Cardiac fibroblast (primary cell): Measurements from ENCODE around the gene GLS.

Experiments
- DNase-seq, 2 donors: peaks; one replicate each; pipeline versions ENCODE4 v3.0.0 to v3.0.0-alpha.2; 2010; ENCODE audit warnings: low read depth in 2 of 2
- H3K4me3 ChIP-seq, 2 donors: replicated peaks in 1 of 2; 1 replicate in 1 of 2; 2 replicates in 1 of 2; pipeline ENCODE4 v1.5.1; 2011; ENCODE audit warnings: low read depth in 2 of 2, low read length in 2 of 2, mild to moderate bottlenecking in 2 of 2, moderate library complexity in 1 of 2
- TF ChIP-seq, protein P1 (sequence below): IDR thresholded peaks from one replicate; pipeline ENCODE4 v1.5.1; 2011; ENCODE audit warnings: low read depth, mild to moderate bottlenecking, low read length, inconsistent platforms

The GLS gene

DNA sequence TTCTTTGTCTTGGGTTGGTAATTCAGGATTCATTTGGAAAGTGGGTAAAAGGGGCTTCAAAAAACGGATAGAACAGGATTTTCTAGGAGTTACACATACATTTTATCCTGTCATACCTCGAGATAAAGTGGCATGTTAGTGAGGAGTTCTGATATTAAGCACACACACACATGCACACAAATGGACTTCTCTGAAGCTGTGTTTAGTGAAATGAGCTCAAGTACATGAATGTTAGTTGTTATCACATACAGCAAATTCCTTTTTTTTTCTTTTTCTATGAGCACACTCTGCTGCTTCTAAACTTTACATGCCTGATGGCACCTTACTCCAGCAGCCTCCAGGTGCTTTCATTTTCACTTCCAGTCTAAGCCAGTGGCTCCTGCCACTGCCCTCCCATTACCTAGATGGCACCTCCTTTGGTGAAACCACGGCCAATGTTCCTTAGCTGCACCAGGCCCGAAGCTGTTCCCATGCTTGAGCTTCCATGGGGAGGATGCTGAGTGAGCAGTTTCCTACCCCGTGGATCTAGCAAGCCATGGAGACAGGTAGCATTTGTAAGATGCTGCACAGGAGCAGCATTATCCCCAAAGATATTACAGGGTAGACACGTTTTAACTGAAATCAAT is 83.7 kb downstream of the GLS start:
- no peak for DNase-seq
- TF ChIP-seq, protein P1, sequence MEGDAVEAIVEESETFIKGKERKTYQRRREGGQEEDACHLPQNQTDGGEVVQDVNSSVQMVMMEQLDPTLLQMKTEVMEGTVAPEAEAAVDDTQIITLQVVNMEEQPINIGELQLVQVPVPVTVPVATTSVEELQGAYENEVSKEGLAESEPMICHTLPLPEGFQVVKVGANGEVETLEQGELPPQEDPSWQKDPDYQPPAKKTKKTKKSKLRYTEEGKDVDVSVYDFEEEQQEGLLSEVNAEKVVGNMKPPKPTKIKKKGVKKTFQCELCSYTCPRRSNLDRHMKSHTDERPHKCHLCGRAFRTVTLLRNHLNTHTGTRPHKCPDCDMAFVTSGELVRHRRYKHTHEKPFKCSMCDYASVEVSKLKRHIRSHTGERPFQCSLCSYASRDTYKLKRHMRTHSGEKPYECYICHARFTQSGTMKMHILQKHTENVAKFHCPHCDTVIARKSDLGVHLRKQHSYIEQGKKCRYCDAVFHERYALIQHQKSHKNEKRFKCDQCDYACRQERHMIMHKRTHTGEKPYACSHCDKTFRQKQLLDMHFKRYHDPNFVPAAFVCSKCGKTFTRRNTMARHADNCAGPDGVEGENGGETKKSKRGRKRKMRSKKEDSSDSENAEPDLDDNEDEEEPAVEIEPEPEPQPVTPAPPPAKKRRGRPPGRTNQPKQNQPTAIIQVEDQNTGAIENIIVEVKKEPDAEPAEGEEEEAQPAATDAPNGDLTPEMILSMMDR = no peak
- H3K4me3 ChIP-seq = no peak overlapping the region

DNA sequence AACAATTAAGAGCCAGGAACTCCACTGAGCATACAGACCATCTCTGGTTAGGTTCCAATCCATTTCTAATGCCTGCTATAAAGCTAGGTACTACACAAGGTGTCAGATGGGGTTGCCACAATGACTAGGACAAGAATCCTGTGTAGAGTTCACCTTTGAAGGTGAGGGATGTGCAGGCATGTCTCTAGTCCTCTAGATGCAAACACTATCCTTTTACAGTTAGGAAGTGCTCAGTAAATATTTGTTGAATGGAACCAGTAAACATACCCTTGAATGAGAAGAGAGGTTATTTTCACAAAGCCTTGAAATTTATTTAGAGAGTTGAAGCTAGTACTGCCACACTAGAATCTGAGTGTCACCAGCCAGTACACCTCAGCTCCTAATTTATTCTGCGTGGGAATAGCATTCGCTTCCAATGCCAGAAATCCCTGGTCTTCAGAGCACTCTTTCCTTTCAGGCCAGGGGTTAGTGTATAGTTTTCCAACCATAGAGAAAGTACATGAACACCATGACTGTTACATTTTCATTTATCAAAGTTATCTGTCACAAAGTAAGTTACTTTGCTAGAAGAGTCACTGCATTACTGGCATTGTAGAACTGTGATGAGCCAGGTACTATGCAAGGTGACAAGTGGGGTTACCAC is 85.1 kb downstream of the GLS start:
- TF ChIP-seq, protein P1 = no peak
- DNase-seq = no peak
- H3K4me3 ChIP-seq = no peak overlapping the region

DNA sequence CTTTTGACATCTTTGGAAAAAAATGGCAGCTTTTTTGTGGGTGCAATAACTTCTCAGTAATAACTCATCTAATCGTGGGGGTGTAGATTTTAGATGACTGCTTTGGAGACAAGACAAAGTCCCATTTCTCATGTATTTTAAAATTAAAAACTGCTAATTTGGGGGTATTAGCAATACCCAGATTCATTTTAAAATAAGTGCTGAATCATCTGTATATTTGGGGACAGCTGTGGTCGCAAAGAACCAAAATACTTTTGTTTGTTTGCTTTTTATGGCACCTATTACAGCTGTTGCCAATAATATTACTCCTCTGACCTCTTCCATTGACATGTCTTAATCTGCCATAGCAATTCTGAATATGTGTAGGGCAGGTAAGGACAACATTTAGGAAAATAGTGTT is 87.9 kb downstream of the GLS start:
- TF ChIP-seq, protein P1 = no peak
- DNase-seq = no peak
- H3K4me3 ChIP-seq = no peak overlapping the region

DNA sequence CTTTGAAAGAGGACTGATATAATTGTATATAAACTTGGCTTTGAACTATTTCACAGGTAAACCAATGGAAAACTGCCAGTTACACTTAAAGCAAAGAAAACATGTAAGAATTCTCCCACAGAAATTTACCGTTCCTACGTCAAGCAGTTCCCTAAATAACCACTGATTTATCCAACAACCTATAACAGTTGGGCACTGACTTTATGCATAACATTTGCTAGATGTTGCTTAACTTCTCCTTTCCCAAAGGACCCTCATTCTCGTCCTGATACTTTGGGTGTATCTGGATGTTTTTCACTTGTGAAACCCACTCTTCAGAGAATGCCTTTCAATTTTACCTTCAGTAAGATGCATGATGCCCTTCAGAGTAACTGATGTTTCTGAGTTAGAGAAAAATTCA is 89.5 kb downstream of the GLS start:
- H3K4me3 ChIP-seq = no peak overlapping the region
- DNase-seq = no peak
- TF ChIP-seq, protein P1 = no peak

DNA sequence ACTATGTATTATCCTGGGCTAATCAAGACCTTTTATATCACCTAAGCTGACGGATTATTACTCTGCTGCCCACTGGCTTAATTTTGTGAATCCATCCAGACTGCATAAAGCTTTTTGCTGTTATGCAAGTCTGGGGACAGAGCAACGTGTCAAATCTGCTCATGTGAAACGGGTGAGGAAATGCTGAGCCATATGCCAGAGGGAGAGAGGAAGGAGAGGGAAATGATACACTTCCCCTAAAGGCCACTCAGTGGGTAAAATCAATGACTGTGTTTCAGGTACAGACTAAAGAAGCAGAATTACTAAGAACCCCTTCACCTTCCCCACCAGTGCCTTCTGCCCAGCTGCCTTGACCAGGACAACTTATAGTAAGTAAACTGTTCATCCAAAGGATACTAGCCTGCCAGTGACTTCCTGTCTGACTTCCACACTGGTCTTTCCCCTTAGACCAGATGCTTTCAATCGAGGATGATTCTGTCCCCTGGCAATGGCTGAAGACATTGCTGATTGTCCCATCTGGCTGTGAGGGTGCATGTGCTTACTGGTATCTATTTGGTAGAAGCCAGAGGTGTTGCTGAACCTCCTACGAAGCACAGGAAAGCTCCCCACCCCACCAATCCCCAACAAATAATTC is 90.4 kb downstream of the GLS start:
- H3K4me3 ChIP-seq = no peak overlapping the region
- no peak for DNase-seq
- TF ChIP-seq, protein P1 = no peak

DNA sequence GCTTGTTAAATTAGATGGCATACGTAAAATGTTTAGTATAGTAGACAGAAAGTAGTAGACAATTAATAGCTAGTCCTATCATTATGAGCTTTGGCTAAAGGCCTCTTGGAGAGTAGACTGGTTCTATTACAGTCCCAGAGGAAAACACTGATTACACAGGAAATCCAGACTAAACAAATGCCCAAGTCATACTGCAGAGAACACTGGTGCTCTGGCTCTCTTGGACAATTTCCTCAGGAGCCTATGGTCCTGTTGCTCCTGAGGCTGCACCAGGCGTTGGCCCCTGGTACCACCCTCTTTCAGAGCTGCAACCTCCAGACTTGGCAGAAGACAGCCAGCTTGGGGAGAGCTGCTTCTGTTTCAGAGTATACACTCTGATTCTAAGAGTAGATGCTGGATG is 91.6 kb downstream of the GLS start:
- DNase-seq = no peak
- no peak overlapping the region for H3K4me3 ChIP-seq
- TF ChIP-seq, protein P1 = no peak
